Naive thymus-derived CD4-positive, alpha-beta T cell (primary cell): ENCODE measurements around the gene TRABD2B. TPM values are rescaled to one million over a fixed set of nuclear protein-coding genes. Genes with fewer than 3 reads are reported as not detected.

ENCODE experiments used
- ATAC-seq: fragments of 150-1000 bp; cut with Tn5 transposase; 2 replicates; pipeline ENCODE4 v1.10.0; 2021; ENCODE audit warnings: mild to moderate bottlenecking, moderate library complexity
- CTCF ChIA-PET: fragments of 350-600 bp; sonication (Branson Sonifier 250); formaldehyde crosslinking; loops from one replicate; lab custom pipeline; 2021; ENCODE audit warnings: antibody characterized with exemption; lab: Charles Lee
- POLR2A ChIA-PET: fragments of 350-600 bp; sonication (Branson Sonifier 250); formaldehyde crosslinking; loops from one replicate; lab custom pipeline; 2021; ENCODE audit warnings: antibody characterized with exemption, inconsistent platforms; lab: Charles Lee
- DNase-seq, 9 donors: peaks; one replicate each; pipeline versions ENCODE4 v3.0.0 to v3.0.0-alpha.2; 2020 to 2022; ENCODE audit warnings: mixed read lengths in 1 of 9
- H3K27ac ChIP-seq: one replicate; pipeline ENCODE4 v1.7.0; 2013; ENCODE audit warnings: mild to moderate bottlenecking, low read depth, low read length, moderate library complexity
- H3K27me3 ChIP-seq, 2 donors: one replicate each; pipeline ENCODE4 v1.7.0; 2013; ENCODE audit warnings: low read length in 2 of 2, mild to moderate bottlenecking in 2 of 2, moderate library complexity in 2 of 2; ENCODE audit not compliant: control insufficient read depth in 2 of 2, insufficient read depth in 2 of 2
- H3K36me3 ChIP-seq, 3 experiments: 1 replicate in 2 of 3; 2 replicates in 1 of 3; pipeline ENCODE4 v1.7.0; 2013; ENCODE audit warnings: low read length in 3 of 3, mild to moderate bottlenecking in 3 of 3, moderate library complexity in 1 of 3; ENCODE audit not compliant: insufficient read depth in 3 of 3, control insufficient read depth in 2 of 3
- H3K4me1 ChIP-seq, 2 donors: one replicate each; pipeline ENCODE4 v1.7.0; 2013; ENCODE audit warnings: low read length in 2 of 2, mild to moderate bottlenecking in 2 of 2, moderate library complexity in 1 of 2; ENCODE audit not compliant: control insufficient read depth in 2 of 2, insufficient read depth in 2 of 2
- H3K4me3 ChIP-seq: 2 replicates; pipeline ENCODE4 v1.7.0; 2013; ENCODE audit warnings: mild to moderate bottlenecking, low read length
- H3K9me3 ChIP-seq, 3 experiments: 1 replicate in 2 of 3; 2 replicates in 1 of 3; pipeline ENCODE4 v1.7.0; 2013; ENCODE audit warnings: low read length in 3 of 3; ENCODE audit not compliant: control insufficient read depth in 2 of 3
- H3K27ac Mint-ChIP-seq, 9 donors: one replicate each; pipeline ENCODE4 v1.8.0; 2020 to 2022; ENCODE audit warnings: mixed read lengths in 9 of 9, mild to moderate bottlenecking in 8 of 9, moderate library complexity in 5 of 9, inconsistent platforms in 2 of 9
- H3K27me3 Mint-ChIP-seq, 5 donors: one replicate each; pipeline ENCODE4 v1.8.0; 2021 to 2022; ENCODE audit warnings: mixed read lengths in 5 of 5, mild to moderate bottlenecking in 1 of 5
- H3K36me3 Mint-ChIP-seq, 5 donors: one replicate each; pipeline ENCODE4 v1.8.0; 2020 to 2022; ENCODE audit warnings: mixed read lengths in 5 of 5, mild to moderate bottlenecking in 3 of 5, inconsistent platforms in 1 of 5
- H3K4me1 Mint-ChIP-seq, 7 donors: one replicate each; pipeline ENCODE4 v1.8.0; 2020 to 2022; ENCODE audit warnings: mixed read lengths in 7 of 7, mild to moderate bottlenecking in 3 of 7, inconsistent platforms in 1 of 7
- H3K4me3 Mint-ChIP-seq, 10 donors: one replicate each; pipeline ENCODE4 v1.8.0; 2020 to 2022; ENCODE audit warnings: mild to moderate bottlenecking in 10 of 10, mixed read lengths in 10 of 10, moderate library complexity in 6 of 10, inconsistent platforms in 2 of 10
- H3K9me3 Mint-ChIP-seq, 11 donors: one replicate each; pipeline ENCODE4 v1.8.0; 2020 to 2022; ENCODE audit warnings: mixed read lengths in 11 of 11, mild to moderate bottlenecking in 4 of 11, inconsistent platforms in 1 of 11, moderate library complexity in 1 of 11
- intact Hi-C, 2 donors: fragments of 100-400 bp; cut with micrococcal nuclease; formaldehyde crosslinking; loops; one replicate each; pipeline ENCODE4 v1.15.1; 2023
- polyA plus RNA-seq, 2 donors: library from polyadenylated mRNA; unstranded; fragments of 300-500 nt; fragmentation: Illumina TruSeq; gene quantifications; one replicate each; pipeline ENCODE4 v1.2.3, GENCODE V29; 2021
- total RNA-seq, 6 experiments: library from RNA in 5 of 6; stranded (reverse) in 5 of 6; gene quantifications; 1 replicate in 5 of 6; 2 replicates in 1 of 6; pipeline ENCODE4 v1.2.3 and lab custom pipeline; 2021 to 2026

The TRABD2B gene
- total and polyA plus RNA-seq, 7 experiments from 2014 or later, result not detected

GRCh38 chr1:47840393-47841190 is 156.6 kb downstream of the TRABD2B start:
- ChIA-PET POLR2A (no interaction called here), CTCF (no interaction called here)
- H3K9me3 Mint-ChIP-seq, result peaks cover 0 to 6% (median 2%) of the 10 kb centered on the region in 11 donors
- ATAC-seq (no peak), DNase-seq (no peak)
- no peak overlapping the region for H3K27ac Mint-ChIP-seq
- H3K4me1 Mint-ChIP-seq, result no peaks in the 10 kb centered on the region
- H3K4me3 Mint-ChIP-seq, result no peak overlapping the region
- H3K4me1 ChIP-seq, result no peaks in the 10 kb centered on the region
- H3K27ac ChIP-seq, result no peak overlapping the region
- H3K9me3 ChIP-seq, result peaks cover 0 to 1% (median 0%) of the 10 kb centered on the region in 3 experiments
- H3K36me3 Mint-ChIP-seq, result no peaks in the 10 kb centered on the region
- H3K36me3 ChIP-seq, result no peaks in the 10 kb centered on the region
- no peaks in the 10 kb centered on the region for H3K27me3 ChIP-seq
- H3K27me3 Mint-ChIP-seq, result peaks cover 5 to 19% (median 15%) of the 10 kb centered on the region in 5 donors
- intact Hi-C loops, result no loop called here
- no peak overlapping the region for H3K4me3 ChIP-seq

GRCh38 chr1:47839433-47839760 is 157.8 kb downstream of the TRABD2B start:
- Histone ChIP-seq H3K36me3 (no peaks in the 10 kb centered on the region), H3K4me1 (no peaks in the 10 kb centered on the region), H3K27ac (no peak overlapping the region), H3K27me3 (no peaks in the 10 kb centered on the region), H3K4me3 (no peak overlapping the region), H3K9me3 (peaks cover 0 to 6% (median 0%) of the 10 kb centered on the region in 3 experiments)
- Mint-ChIP-seq H3K4me3 (no peak overlapping the region), H3K27me3 (peaks cover 2 to 20% (median 15%) of the 10 kb centered on the region in 5 donors), H3K36me3 (no peaks in the 10 kb centered on the region), H3K27ac (no peak overlapping the region), H3K4me1 (no peaks in the 10 kb centered on the region), H3K9me3 (peaks cover 0 to 13% (median 4%) of the 10 kb centered on the region in 11 donors)
- ChIA-PET POLR2A (no interaction called here), CTCF (no interaction called here)
- no peak for DNase-seq
- intact Hi-C loops, result no loop called here
- no peak for ATAC-seq

DNA sequence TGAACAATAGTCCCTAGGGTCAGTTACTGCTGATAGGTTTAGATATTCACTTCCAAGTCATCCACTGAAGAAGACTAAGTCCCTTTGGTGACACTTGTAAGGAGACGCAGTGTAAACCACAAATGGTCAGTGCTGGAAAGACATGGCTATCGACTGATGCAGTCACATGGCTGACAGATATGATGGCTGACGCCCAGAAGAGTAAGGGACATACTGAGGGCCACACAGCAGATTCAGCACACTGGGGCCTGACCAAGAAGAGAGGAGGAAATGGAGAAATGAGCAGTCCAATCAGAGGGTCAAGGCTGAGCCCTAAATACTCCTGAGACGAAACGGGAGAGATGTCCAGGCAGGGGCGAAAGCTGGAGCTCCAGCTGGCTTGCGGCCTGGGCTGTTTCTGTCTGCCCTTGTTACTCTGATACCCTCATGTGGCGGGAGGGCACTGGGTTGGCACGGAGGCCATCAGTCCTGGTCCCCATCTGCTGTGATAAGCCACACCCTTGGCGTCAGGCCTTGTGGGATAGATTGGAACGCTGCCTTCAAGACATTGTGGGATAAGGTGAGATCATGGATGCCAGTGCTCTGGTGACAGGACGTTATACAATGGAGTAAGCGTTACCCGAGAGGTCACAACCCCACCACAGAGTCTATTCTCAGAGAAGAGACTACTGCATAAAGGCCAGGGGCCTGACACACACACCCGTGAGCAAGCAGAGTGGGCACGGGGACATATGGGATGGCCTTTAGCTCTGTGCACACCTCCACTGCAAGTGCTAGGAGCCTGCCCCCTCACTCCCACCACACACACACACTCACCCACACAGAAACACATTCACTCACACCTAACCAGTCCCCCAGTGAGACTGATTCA is 158.4 kb downstream of the TRABD2B start:
- Histone ChIP-seq H3K9me3 (peaks cover 0 to 6% (median 0%) of the 10 kb centered on the region in 3 experiments), H3K4me3 (no peak overlapping the region), H3K4me1 (no peaks in the 10 kb centered on the region), H3K27ac (no peak overlapping the region), H3K27me3 (no peaks in the 10 kb centered on the region), H3K36me3 (no peaks in the 10 kb centered on the region)
- intact Hi-C loops, result no loop called here
- DNase-seq (no peak), ATAC-seq (no peak)
- Mint-ChIP-seq H3K27me3 (peaks cover 0 to 19% (median 15%) of the 10 kb centered on the region in 5 donors), H3K36me3 (no peaks in the 10 kb centered on the region), H3K4me1 (no peaks in the 10 kb centered on the region), H3K9me3 (peaks cover 0 to 13% (median 4%) of the 10 kb centered on the region in 11 donors), H3K27ac (no peak overlapping the region), H3K4me3 (no peak overlapping the region)
- CTCF ChIA-PET, result no interaction called here
- POLR2A ChIA-PET, result no interaction called here

DNA sequence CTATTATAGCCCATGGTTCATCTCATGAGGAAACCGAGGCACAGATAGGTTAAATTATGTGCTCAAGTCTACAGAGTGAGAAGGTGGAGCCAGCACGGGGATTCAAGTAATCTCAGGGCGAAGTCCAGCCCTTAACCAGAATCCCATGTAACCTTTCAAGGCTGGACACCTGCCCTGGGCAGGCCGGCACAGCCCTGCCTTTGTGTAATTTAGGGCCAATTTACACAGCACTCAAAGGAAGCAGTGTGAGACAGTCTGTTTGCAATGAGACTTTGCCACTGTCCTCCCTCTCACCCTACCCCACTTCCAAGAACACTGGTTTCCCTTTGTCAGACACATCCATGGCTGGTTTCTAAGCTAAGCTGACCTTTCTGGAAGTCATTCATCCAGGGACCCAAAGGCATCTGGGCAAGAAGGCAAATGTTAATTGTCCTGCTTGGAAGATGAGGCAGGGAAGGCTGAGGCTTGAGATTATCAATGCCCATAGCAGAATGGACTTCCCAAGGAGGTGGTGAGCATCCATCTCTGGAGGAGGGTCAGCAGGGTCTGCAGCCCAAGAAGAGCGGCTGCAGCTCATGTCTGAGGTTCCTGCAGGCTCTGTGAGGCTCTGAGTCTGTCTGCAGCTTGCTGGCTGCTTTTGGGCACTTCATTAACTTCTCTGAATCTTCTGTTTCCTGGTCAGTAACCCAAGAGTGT is 159.2 kb downstream of the TRABD2B start:
- ATAC-seq, result no peak
- H3K36me3 Mint-ChIP-seq, result no peaks in the 10 kb centered on the region
- H3K36me3 ChIP-seq, result no peaks in the 10 kb centered on the region
- no peak overlapping the region for H3K27ac ChIP-seq
- H3K9me3 Mint-ChIP-seq, result peaks cover 0 to 13% (median 4%) of the 10 kb centered on the region in 11 donors
- intact Hi-C loops, result no loop called here
- H3K27ac Mint-ChIP-seq, result no peak overlapping the region
- no peaks in the 10 kb centered on the region for H3K4me1 ChIP-seq
- CTCF ChIA-PET, result no interaction called here
- H3K4me3 ChIP-seq, result no peak overlapping the region
- peaks cover 0 to 6% (median 0%) of the 10 kb centered on the region in 3 experiments for H3K9me3 ChIP-seq
- POLR2A ChIA-PET, result no interaction called here
- no peaks in the 10 kb centered on the region for H3K4me1 Mint-ChIP-seq
- H3K4me3 Mint-ChIP-seq, result no peak overlapping the region
- no peak for DNase-seq
- H3K27me3 ChIP-seq, result no peaks in the 10 kb centered on the region
- peaks cover 0 to 12% (median 8%) of the 10 kb centered on the region in 5 donors for H3K27me3 Mint-ChIP-seq

DNA sequence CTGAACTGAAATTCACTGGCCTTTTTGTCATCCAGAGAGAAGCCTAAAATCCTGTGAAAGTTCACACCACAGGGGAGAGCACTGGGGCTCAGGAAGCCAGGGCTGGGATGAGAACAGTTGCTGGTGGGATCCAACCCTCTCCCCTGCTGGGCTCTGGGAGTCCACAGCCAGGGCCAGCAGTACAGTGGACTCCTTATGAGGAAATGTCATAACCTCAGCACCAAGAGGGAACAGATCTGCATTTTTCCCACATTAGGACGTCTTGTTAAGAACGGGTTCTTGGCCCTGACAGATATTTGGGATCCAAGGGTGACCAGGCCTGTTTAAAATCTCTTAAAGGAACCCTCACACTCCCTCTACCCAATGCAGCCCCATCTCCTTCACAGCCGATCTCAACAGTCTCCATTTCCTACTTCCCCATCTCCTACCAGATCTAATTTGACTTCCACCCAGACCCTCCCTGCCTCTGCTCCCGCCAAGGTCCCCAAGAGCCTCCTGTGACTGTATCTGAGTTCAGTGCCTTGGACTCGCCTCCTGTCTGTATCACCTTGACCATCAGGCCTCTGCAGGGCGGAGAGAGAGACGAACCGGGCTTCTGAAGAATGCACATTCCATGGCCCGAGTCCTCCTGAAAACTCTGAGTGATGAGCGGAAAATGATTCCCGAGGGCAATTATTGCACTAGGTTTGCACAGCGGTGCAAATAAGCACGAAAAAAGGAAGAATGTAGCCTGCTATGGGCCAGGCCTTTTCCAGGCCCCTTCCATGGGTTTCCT is 159.9 kb downstream of the TRABD2B start:
- Histone ChIP-seq H3K27me3 (no peaks in the 10 kb centered on the region), H3K9me3 (peaks cover 0 to 6% (median 0%) of the 10 kb centered on the region in 3 experiments), H3K4me1 (no peaks in the 10 kb centered on the region), H3K4me3 (no peak overlapping the region), H3K27ac (no peak overlapping the region), H3K36me3 (no peaks in the 10 kb centered on the region)
- Mint-ChIP-seq H3K27me3 (peaks cover 3 to 11% (median 4%) of the 10 kb centered on the region in 5 donors), H3K4me3 (no peak overlapping the region), H3K9me3 (peaks cover 0 to 13% (median 4%) of the 10 kb centered on the region in 11 donors), H3K4me1 (no peaks in the 10 kb centered on the region), H3K27ac (no peak overlapping the region), H3K36me3 (no peaks in the 10 kb centered on the region)
- ATAC-seq, result no peak
- CTCF ChIA-PET, result no interaction called here
- DNase-seq, result no peak
- POLR2A ChIA-PET, result no interaction called here
- intact Hi-C loops, result no loop called here

GRCh38 chr1:47835409-47835808 is 161.8 kb downstream of the TRABD2B start:
- H3K27me3 Mint-ChIP-seq, result peaks cover 3 to 27% (median 10%) of the 10 kb centered on the region in 5 donors
- DNase-seq (no peak), ATAC-seq (no peak)
- no peaks in the 10 kb centered on the region for H3K27me3 ChIP-seq
- H3K4me3 Mint-ChIP-seq, result no peak overlapping the region
- H3K4me1 Mint-ChIP-seq, result no peaks in the 10 kb centered on the region
- no peak overlapping the region for H3K27ac Mint-ChIP-seq
- peaks cover 0 to 6% (median 0%) of the 10 kb centered on the region in 3 experiments for H3K9me3 ChIP-seq
- intact Hi-C loops, result no loop called here
- H3K27ac ChIP-seq, result no peak overlapping the region
- no peak overlapping the region for H3K4me3 ChIP-seq
- peaks cover 0 to 13% (median 4%) of the 10 kb centered on the region in 11 donors for H3K9me3 Mint-ChIP-seq
- ChIA-PET POLR2A (no interaction called here), CTCF (no interaction called here)
- H3K4me1 ChIP-seq, result no peaks in the 10 kb centered on the region
- H3K36me3 ChIP-seq, result no peaks in the 10 kb centered on the region
- no peaks in the 10 kb centered on the region for H3K36me3 Mint-ChIP-seq
